Upper lobe of left lung (tissue), 4 donors: ENCODE measurements around the gene KCNIP1.

Source experiments
- POLR2AphosphoS5 ChIP-seq, 2 donors: sonication (generic); formaldehyde crosslinking; IDR thresholded peaks; one replicate each; pipeline ENCODE4 v1.5.1; 2017; ENCODE audit warnings: antibody characterized with exemption in 2 of 2
- TF ChIP-seq, protein P1 (sequence below), 6 experiments: fragments of 450-650 bp in 4 of 6; fragments of 200-600 bp in 2 of 6; sonication (generic) in 2 of 6; IDR thresholded peaks; one replicate each; pipeline ENCODE4 v1.5.1; 2016 to 2019; ENCODE audit warnings: antibody characterized with exemption in 6 of 6

DNA sequence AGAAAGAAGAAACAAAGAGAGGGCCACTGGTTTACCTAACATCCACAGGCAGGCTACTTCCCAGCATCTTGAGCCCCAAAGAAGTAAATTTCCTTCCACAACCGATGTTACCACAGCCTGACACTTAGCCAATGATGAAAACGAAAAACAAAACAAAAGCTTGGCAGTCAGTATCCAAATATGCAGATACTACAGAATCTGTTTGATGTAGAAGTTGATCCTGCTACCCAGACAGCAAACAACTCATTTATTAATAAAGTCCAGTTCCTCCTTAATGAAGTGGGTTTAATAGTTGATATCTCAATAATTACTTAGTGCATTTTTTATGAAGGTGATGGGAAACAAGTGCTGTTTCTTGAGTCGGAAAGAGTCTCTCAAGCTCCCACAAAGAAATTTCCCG, 212.6 kb downstream of the KCNIP1 start:
- TF ChIP-seq, protein P1, sequence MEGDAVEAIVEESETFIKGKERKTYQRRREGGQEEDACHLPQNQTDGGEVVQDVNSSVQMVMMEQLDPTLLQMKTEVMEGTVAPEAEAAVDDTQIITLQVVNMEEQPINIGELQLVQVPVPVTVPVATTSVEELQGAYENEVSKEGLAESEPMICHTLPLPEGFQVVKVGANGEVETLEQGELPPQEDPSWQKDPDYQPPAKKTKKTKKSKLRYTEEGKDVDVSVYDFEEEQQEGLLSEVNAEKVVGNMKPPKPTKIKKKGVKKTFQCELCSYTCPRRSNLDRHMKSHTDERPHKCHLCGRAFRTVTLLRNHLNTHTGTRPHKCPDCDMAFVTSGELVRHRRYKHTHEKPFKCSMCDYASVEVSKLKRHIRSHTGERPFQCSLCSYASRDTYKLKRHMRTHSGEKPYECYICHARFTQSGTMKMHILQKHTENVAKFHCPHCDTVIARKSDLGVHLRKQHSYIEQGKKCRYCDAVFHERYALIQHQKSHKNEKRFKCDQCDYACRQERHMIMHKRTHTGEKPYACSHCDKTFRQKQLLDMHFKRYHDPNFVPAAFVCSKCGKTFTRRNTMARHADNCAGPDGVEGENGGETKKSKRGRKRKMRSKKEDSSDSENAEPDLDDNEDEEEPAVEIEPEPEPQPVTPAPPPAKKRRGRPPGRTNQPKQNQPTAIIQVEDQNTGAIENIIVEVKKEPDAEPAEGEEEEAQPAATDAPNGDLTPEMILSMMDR (IDR thresholded peaks at IDR 0.05), result no peak
- TF ChIP-seq POLR2AphosphoS5 (IDR thresholded peaks at IDR 0.05), result no peak
